ENCODE results near the gene MAP3K20. TPM values are rescaled to one million over a fixed set of nuclear protein-coding genes. Genes with fewer than 3 reads are reported as not detected.

MAP3K20 gene
- 5.8 and 6.5 TPM in 2 replicates for total RNA-seq (2013; cell fraction: nucleolus; rRNA removed)
- 2.3 TPM in 2 replicates for total RNA-seq (2014; rRNA removed)
- total RNA-seq (2014; rRNA removed; fragmentation: Illumina TruSeq; extraction: Trizol), result 2.4 and 2.7 TPM in 2 replicates
- 2.2 and 3.4 TPM in 2 replicates for total RNA-seq (2021)
- polyA plus RNA-seq (2011; ENCODE audit: low read depth), result 5.3 TPM
- polyA plus RNA-seq (2011; rRNA removed), result 0.04 and 0.06 TPM in 2 replicates
- polyA plus RNA-seq (2011; cell fraction: cytosol; rRNA removed), result under 0.01 and 0.03 TPM in 2 replicates
- polyA plus RNA-seq (2011; cell fraction: nucleus; rRNA removed), result 0.04 TPM in 1 of 2 replicates, not detected in the other
- 7.0 and 8.4 TPM in 2 replicates for polyA plus RNA-seq (2012)
- 2.2 and 2.3 TPM in 2 replicates for polyA plus RNA-seq (2014; fragmentation: Illumina TruSeq; extraction: Trizol)
- 1 to 10 TPM in 1 of 2 experiments, under 1 TPM in 1; 0.84 to 1.0 TPM for polyA plus RNA-seq (2014; fragmentation: Nextera tagmentation; extraction: Ambion mirVana)
- 1.2 and 1.3 TPM in 2 replicates for polyA plus RNA-seq (2014; rRNA removed)
- 1 to 10 TPM; 3.3 to 5.6 TPM for polyA plus RNA-seq (2016; fragmentation: Nextera tagmentation; extraction: Ambion mirVana)
- polyA minus RNA-seq (2011; rRNA and poly(A)+ RNA removed), result 0.22 TPM in 1 of 2 replicates, not detected in the other
- polyA minus RNA-seq (2011; cell fraction: cytosol; rRNA and poly(A)+ RNA removed), result 0.27 TPM in 1 of 2 replicates, not detected in the other
- polyA minus RNA-seq (2011; cell fraction: nucleus; rRNA and poly(A)+ RNA removed), result 0.19 and 0.48 TPM in 2 replicates
- Bru-seq, nascent RNA, result percentile 53 among the genes with signal in this experiment
- percentile 49 among the genes with signal in this experiment for BruChase-seq, experiment 1, labeled RNA remaining after a 6-hour chase
- percentile 47 among the genes with signal in this experiment for BruChase-seq, experiment 2, labeled RNA remaining after a 2-hour chase
- long read RNA-seq, experiment 1, full-length matches to known transcripts, result 3 of 5 reads
- long read RNA-seq, experiment 1, partial matches to known transcripts, result 0 of 5 reads
- long read RNA-seq, experiment 1, other reads (novel, unspliced or antisense), result 2 of 5 reads
- long read RNA-seq, experiment 2, full-length matches to known transcripts, result 51 of 70 reads
- long read RNA-seq, experiment 2, partial matches to known transcripts, result 9 of 70 reads
- long read RNA-seq, experiment 2, other reads (novel, unspliced or antisense), result 10 of 70 reads

- Histone ChIP-seq H3K27me3 (replicated peaks in 1 of 2; ENCODE audit: control insufficient read depth in 2 of 2, insufficient read depth in 2 of 2, low read length in 1 of 2) (no peaks in the 10 kb centered on the region; a peak in 2 of 4 replicates), H3K9me3 (replicated peaks; ENCODE audit: control insufficient read depth, insufficient read depth, low read length) (no peaks in the 10 kb centered on the region; the same call in 2 of the 3 replicates), H3K36me3 (ENCODE audit: control insufficient read depth in 2 of 2, insufficient read depth in 2 of 2, low read length in 1 of 2) (no peaks in the 10 kb centered on the region), H3K4me3 (peak within 1 kb of the TSS; percentile 79), H3K79me2 (ENCODE audit: control insufficient read depth, insufficient read depth, low read length) (peaks cover 30% of the 10 kb centered on the region), H3K4me2 (ENCODE audit: control insufficient read depth, insufficient read depth) (peak within 1 kb of the TSS; percentile 96), H3K27ac (ENCODE audit: control insufficient read depth, insufficient read depth) (peak within 1 kb of the TSS; percentile 91), H3K9ac (ENCODE audit: control insufficient read depth, insufficient read depth, low read length) (peak within 1 kb of the TSS; percentile 73), H2AFZ (ENCODE audit: control insufficient read depth, low read depth, low read length) (peak within 1 kb of the TSS; percentile 87), H3K4me1 (ENCODE audit: control insufficient read depth, insufficient read depth, low read length) (peaks cover 12% of the 10 kb centered on the region), H4K20me1 (ENCODE audit: control insufficient read depth, insufficient read depth) (no peaks in the 10 kb centered on the region)
- POLR2A ChIA-PET, result no interaction called here
- RAD21 ChIA-PET (ENCODE audit: unreplicated experiment), result no interaction called here
- WGBS (ENCODE audit: insufficient coverage, insufficient replicate concordance, low lambda C conversion rate, missing lambda C conversion rate), result 1% methylated on average over 38 of the region's 106 CpGs
- ATAC-seq, result peak; percentile 76
- CTCF ChIA-PET, result no interaction called here
- SMC1A ChIA-PET (ENCODE audit: uncharacterized antibody, unreplicated experiment), result no interaction called here
- peak; percentile 9 for DNase-seq (ENCODE audit: low read depth, low spot score)
- in situ Hi-C loops (cut with MboI), result no loop called here
- BruUV-seq (replicated peaks), result no TSS peak
- peak; percentile 27 for FAIRE-seq
- intact Hi-C loops (cut with micrococcal nuclease; ENCODE audit: unreplicated experiment), result loop anchor here (5.0 kb wide), 1 partner anchor 281 kb away; no protein-coding TSS in a partner anchor
- TF ChIP-seq ZNF274 (IDR thresholded peaks at IDR 0.05; ENCODE audit: insufficient read depth, insufficient read length), result no peak
- no peak for TF ChIP-seq NFYB (IDR thresholded peaks at IDR 0.05; ENCODE audit: insufficient read depth, low read depth, low read length)
- TF ChIP-seq NR2F1 (conservative IDR thresholded peaks at IDR 0.05), result no peak; the same call in 1 of the 2 replicates
- TF ChIP-seq, protein P1, sequence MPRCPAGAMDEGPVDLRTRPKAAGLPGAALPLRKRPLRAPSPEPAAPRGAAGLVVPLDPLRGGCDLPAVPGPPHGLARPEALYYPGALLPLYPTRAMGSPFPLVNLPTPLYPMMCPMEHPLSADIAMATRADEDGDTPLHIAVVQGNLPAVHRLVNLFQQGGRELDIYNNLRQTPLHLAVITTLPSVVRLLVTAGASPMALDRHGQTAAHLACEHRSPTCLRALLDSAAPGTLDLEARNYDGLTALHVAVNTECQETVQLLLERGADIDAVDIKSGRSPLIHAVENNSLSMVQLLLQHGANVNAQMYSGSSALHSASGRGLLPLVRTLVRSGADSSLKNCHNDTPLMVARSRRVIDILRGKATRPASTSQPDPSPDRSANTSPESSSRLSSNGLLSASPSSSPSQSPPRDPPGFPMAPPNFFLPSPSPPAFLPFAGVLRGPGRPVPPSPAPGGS (IDR thresholded peaks at IDR 0.05; ENCODE audit: borderline replicate concordance, insufficient read depth, low read depth, low read length, poor library complexity, severe bottlenecking), result no peak
- TF ChIP-seq MAX (IDR thresholded peaks at IDR 0.05; ENCODE audit: low read depth, low read length), result peak; percentile 26; the same call in 1 of the 2 replicates
- no peak for TF ChIP-seq BRCA1 (IDR thresholded peaks at IDR 0.05; ENCODE audit: low read depth, low read length)
- TF ChIP-seq RFX5 (IDR thresholded peaks at IDR 0.05; ENCODE audit: low read depth, low read length), result no peak
- TF ChIP-seq, protein P2, sequence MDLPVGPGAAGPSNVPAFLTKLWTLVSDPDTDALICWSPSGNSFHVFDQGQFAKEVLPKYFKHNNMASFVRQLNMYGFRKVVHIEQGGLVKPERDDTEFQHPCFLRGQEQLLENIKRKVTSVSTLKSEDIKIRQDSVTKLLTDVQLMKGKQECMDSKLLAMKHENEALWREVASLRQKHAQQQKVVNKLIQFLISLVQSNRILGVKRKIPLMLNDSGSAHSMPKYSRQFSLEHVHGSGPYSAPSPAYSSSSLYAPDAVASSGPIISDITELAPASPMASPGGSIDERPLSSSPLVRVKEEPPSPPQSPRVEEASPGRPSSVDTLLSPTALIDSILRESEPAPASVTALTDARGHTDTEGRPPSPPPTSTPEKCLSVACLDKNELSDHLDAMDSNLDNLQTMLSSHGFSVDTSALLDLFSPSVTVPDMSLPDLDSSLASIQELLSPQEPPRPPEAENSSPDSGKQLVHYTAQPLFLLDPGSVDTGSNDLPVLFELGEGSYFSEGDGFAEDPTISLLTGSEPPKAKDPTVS (IDR thresholded peaks at IDR 0.05; ENCODE audit: low read depth, low read length), result no peak
- TF ChIP-seq ZNF384 (IDR thresholded peaks at IDR 0.05; ENCODE audit: borderline replicate concordance, low read depth, low read length), result no peak
- no peak for TF ChIP-seq KAT2A (conservative IDR thresholded peaks at IDR 0.05; ENCODE audit: control insufficient read depth, low read depth, low read length)
- TF ChIP-seq, protein P3, sequence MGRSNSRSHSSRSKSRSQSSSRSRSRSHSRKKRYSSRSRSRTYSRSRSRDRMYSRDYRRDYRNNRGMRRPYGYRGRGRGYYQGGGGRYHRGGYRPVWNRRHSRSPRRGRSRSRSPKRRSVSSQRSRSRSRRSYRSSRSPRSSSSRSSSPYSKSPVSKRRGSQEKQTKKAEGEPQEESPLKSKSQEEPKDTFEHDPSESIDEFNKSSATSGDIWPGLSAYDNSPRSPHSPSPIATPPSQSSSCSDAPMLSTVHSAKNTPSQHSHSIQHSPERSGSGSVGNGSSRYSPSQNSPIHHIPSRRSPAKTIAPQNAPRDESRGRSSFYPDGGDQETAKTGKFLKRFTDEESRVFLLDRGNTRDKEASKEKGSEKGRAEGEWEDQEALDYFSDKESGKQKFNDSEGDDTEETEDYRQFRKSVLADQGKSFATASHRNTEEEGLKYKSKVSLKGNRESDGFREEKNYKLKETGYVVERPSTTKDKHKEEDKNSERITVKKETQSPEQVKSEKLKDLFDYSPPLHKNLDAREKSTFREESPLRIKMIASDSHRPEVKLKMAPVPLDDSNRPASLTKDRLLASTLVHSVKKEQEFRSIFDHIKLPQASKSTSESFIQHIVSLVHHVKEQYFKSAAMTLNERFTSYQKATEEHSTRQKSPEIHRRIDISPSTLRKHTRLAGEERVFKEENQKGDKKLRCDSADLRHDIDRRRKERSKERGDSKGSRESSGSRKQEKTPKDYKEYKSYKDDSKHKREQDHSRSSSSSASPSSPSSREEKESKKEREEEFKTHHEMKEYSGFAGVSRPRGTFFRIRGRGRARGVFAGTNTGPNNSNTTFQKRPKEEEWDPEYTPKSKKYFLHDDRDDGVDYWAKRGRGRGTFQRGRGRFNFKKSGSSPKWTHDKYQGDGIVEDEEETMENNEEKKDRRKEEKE (IDR thresholded peaks at IDR 0.05), result no peak
- no peak for TF ChIP-seq ZZZ3 (IDR thresholded peaks at IDR 0.05; ENCODE audit: control insufficient read depth, insufficient read length, low read depth)
Measured at GRCh38 chr2:173075781-173076580, at the start of gene MAP3K20. TSS of gene MAP3K20 (plus strand) at chr2:173075846. CDS start at chr2:173091032, 15,186 bp downstream.
